Colonic mucosa (tissue), 4 donors: ENCODE data around the gene DPY19L3. TPM values are rescaled to one million over a fixed set of nuclear protein-coding genes. Genes with fewer than 3 reads are reported as not detected.

Source experiments
- DNase-seq: peaks from one replicate; pipeline ENCODE4 v3.0.0-alpha.2; 2020
- H3K27ac ChIP-seq: fragments of 200-600 bp; one replicate; pipeline ENCODE4 v1.8.0; 2021
- H3K27me3 ChIP-seq: fragments of 200-600 bp; one replicate; pipeline ENCODE4 v1.8.0; 2021
- H3K36me3 ChIP-seq: fragments of 200-600 bp; one replicate; pipeline ENCODE4 v1.8.0; 2021
- H3K4me1 ChIP-seq: fragments of 200-600 bp; one replicate; pipeline ENCODE4 v1.8.0; 2021; ENCODE audit warnings: mild to moderate bottlenecking
- H3K4me3 ChIP-seq: fragments of 200-600 bp; one replicate; pipeline ENCODE4 v1.8.0; 2021
- H3K9ac ChIP-seq, 2 donors: one replicate each; pipeline ENCODE4 v1.7.0; 2013; ENCODE audit warnings: control low read depth in 2 of 2, low read depth in 2 of 2, low read length in 2 of 2
- H3K9me3 ChIP-seq: fragments of 200-600 bp; one replicate; pipeline ENCODE4 v1.8.0; 2021
- CTCF ChIP-seq: fragments of 200-600 bp; IDR thresholded peaks from one replicate; pipeline ENCODE4 v1.8.0; 2022; ENCODE audit warnings: antibody characterized with exemption, mild to moderate bottlenecking
- intact Hi-C: fragments of 100-400 bp; cut with DNase I; formaldehyde crosslinking; loops from one replicate; pipeline ENCODE4 v1.14.1; 2022
- total RNA-seq, 2 donors: library from RNA; stranded (reverse); fragmentation: NEBNext Ultra II Directional in 1 of 2; extraction: Animal tissue kit (Norgen Biotek cat#: 25700) in 1 of 2; gene quantifications; one replicate each; pipeline ENCODE4 v1.2.1, GENCODE V29; 2021
- donor health status: healthy.
- donor health status: DM: no; HTN: no; CAD: no.
- donor health status: DM: no; HTN: no; CAD: no.

The DPY19L3 gene
- total RNA-seq, 2 donors from 2014 or later = 12.1 to 13.6 TPM

- no peak overlapping the region for H3K27ac ChIP-seq
- H3K36me3 ChIP-seq = no peaks in the 10 kb centered on the region
Measured at GRCh38 chr19:32396046-32396652, 9.4 kb upstream of the DPY19L3 start.

DNA sequence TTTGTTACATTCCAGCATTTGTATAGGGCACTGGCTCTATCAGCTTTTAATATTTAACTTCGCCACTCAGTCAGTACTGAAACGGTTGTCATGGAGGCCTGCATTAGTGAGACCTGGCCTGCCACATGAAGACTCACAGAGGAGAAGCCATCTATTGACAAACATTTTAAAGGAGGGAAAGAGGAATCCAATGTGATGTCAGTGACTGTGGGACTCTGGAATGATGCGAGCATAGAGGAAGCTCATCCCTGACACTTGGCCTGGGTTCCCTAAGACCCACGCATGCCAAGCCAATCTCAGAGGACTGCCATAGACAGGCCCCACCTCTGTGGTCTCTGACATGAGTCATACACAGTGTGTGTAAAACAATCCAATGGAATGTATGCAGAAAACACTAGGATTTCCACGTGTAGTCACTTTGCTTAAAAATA lies 7.9 kb upstream of the DPY19L3 start:
- Histone ChIP-seq H3K27me3 (no peaks in the 10 kb centered on the region), H3K4me3 (no peak overlapping the region), H3K4me1 (no peaks in the 10 kb centered on the region), H3K9me3 (no peaks in the 10 kb centered on the region), H3K27ac (no peak overlapping the region), H3K36me3 (no peaks in the 10 kb centered on the region), H3K9ac (no peak overlapping the region)
- intact Hi-C loops = no loop called here
- TF ChIP-seq CTCF = no peak
- DNase-seq = no peak

More at GRCh38 chr19:32396046-32396652, 9.4 kb upstream of the DPY19L3 start:
- Histone ChIP-seq H3K27me3 (no peaks in the 10 kb centered on the region), H3K4me3 (no peak overlapping the region), H3K4me1 (no peaks in the 10 kb centered on the region), H3K9ac (no peak overlapping the region), H3K9me3 (no peaks in the 10 kb centered on the region)
- intact Hi-C loops = no loop called here
- DNase-seq = no peak
- no peak for TF ChIP-seq CTCF

GRCh38 chr19:32401992-32402391 lies 3.6 kb upstream of the DPY19L3 start:
- H3K4me1 ChIP-seq = no peaks in the 10 kb centered on the region
- H3K27me3 ChIP-seq = no peaks in the 10 kb centered on the region
- no peaks in the 10 kb centered on the region for H3K9me3 ChIP-seq
- H3K36me3 ChIP-seq = no peaks in the 10 kb centered on the region
- H3K27ac ChIP-seq = no peak overlapping the region
- H3K9ac ChIP-seq = no peak overlapping the region
- intact Hi-C loops = loop anchor here (10.0 kb wide), 1 partner anchor 57 kb away; the partner anchor contains the start of gene ZNF507
- DNase-seq = no peak
- TF ChIP-seq CTCF = no peak
- no peak overlapping the region for H3K4me3 ChIP-seq

- intact Hi-C loops = loop anchor here (10.0 kb wide), 1 partner anchor 59 kb away; the partner anchor contains the start of gene ZNF507
- TF ChIP-seq CTCF = no peak
- H3K4me3 ChIP-seq = no peak overlapping the region
- no peak overlapping the region for H3K9ac ChIP-seq
- no peaks in the 10 kb centered on the region for H3K27me3 ChIP-seq
- no peaks in the 10 kb centered on the region for H3K36me3 ChIP-seq
- no peak overlapping the region for H3K27ac ChIP-seq
- no peak for DNase-seq
- H3K4me1 ChIP-seq = no peaks in the 10 kb centered on the region
- H3K9me3 ChIP-seq = no peaks in the 10 kb centered on the region
Measured at GRCh38 chr19:32403291-32403995, 2.1 kb upstream of the DPY19L3 start.

DNA sequence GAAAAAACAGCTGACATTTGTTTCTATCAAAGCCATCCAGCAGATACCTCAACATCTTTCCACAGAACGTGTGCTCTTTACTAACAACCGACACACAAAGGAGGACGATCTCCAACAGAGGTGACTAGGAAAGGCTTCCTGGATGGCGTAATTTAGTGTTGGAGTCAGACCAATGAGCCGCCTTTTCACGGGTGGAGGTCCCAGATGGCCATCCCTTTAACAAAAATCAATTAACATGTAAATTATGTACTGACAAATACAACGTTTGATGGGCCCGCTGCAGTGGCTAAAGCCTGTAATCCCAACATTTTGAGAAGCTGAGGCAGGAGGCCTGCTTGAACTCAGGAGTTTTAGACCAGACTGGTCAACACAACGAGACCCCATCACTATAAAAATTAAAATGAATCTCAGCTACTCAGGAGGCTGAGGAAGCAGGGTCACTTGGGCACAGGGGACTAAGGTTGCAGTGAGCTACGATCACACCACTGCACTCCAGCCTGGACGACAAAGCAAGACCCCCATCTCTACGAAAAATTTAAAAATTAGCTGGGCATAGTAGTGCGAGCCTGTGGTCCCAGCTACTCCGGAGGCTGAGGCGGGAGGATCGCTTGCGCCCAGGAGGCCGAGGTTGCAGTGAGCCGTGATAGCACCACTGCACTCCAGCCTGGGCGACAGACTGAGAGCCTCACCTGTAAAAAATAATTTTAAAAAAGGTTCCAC lies 1.2 kb upstream of the DPY19L3 start:
- Histone ChIP-seq H3K27ac (peak overlapping the region; percentile 99), H3K9ac (peak overlapping the region in 1 of 2 donors; percentile 96), H3K27me3 (no peaks in the 10 kb centered on the region), H3K9me3 (no peaks in the 10 kb centered on the region), H3K36me3 (no peaks in the 10 kb centered on the region), H3K4me3 (peak overlapping the region; percentile 88), H3K4me1 (no peaks in the 10 kb centered on the region)
- intact Hi-C loops = loop anchor here (10.0 kb wide), 1 partner anchor 60 kb away; the partner anchor contains the start of gene ZNF507
- no peak for DNase-seq
- no peak for TF ChIP-seq CTCF
